HG03439 (cell line): ENCODE measurements around the gene VIPR1.
"Not testable (repeated sequence)": the region's sequence is repeated elsewhere in the genome, so short reads cannot be mapped to it uniquely, and the experiment has no call there.

ENCODE experiments used
- ATAC-seq: cut with Tn5 transposase; IDR thresholded peaks from one replicate; pipeline ENCODE4 v1.9.1; 2021; ENCODE audit warnings: mild to moderate bottlenecking, moderate library complexity; ENCODE audit not compliant: unreplicated experiment

Gene VIPR1

DNA sequence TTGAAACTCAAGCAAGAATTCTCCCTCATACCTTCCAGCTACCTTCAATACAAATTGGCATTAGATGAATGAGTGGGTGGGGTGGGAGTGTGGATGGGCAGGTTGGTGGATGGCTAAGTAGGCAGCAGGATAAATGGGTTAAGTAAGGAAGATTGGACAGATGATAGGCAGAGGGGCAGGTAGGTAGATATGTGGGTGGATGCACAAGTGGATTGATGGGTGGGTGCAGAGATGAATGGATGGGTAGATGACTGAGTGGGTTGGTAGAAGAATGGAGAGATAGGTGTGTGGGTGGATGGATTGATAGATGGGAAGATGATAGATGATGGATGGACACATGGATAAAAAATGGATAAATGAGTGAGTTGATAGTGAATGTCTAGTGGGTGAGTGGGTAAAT, 27.6 kb downstream of the VIPR1 start:
- no peak for ATAC-seq

DNA sequence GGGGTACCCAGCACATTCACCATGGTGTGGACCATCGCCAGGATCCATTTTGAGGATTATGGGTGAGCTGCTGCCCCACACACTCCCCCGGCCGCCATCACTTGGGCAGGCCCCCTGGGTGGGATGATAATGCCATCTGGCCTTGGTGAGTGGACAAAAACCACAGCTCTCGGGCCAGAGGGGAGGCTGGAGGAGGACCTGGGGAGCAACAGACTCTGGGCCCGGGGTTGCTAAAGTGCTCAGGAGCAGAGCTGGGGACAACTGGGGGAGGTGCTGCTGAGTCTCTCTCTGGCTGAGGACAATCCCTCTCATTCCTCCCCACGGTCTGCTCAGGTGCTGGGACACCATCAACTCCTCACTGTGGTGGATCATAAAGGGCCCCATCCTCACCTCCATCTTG, 29.0 kb downstream of the VIPR1 start:
- no peak for ATAC-seq

DNA sequence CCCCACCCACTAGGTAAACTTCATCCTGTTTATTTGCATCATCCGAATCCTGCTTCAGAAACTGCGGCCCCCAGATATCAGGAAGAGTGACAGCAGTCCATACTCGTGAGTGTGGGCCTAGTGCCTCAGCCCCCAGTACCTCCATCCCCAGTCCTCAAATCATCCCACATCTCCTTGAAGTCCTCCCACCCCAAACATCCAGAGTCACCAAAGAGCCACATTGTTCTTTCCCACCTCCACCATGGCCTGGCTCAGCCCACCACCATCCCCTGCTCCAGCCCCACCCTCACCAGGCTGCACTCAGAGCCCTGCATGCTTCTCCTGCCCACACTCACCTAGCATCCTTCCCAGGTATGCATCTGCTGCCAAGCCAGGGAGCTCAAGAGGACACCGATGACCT, 29.8 kb downstream of the VIPR1 start:
- no peak for ATAC-seq

DNA sequence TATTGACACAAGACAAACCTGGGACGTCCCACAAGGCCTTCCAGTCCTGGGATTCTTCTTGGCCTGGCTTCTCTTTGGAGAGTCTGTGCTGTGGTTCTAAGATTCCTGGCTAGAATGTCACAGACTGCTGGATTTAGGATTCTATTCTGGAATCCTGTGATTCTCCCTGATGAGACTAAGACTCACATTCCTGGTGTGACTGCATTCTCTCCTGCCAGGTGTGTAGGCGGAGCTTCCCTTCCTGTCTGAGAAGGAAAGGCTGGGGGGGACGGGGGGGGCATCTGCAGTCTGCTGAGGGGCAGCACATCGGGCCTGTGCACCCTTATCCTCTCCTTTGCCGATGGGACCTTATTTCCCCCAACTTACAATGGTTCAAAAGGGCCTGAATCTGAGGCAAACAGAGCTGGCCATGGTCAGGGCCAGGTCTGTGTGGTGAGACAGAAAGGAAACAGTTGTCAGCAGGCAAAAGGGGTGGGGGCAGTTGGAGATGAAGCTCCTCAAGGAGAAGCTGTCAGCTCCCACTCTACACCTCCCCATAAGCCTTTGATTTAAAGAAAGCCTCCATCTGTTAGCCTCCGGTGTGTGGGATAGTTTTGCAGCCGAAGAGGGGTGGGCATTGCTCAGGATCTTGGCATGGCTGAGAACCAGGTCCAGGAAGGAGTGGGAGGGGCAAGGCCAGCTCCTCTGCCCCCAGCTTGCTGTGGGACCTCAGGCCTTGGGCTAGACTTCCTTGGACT, 30.9 kb downstream of the VIPR1 start:
- no peak for ATAC-seq

DNA sequence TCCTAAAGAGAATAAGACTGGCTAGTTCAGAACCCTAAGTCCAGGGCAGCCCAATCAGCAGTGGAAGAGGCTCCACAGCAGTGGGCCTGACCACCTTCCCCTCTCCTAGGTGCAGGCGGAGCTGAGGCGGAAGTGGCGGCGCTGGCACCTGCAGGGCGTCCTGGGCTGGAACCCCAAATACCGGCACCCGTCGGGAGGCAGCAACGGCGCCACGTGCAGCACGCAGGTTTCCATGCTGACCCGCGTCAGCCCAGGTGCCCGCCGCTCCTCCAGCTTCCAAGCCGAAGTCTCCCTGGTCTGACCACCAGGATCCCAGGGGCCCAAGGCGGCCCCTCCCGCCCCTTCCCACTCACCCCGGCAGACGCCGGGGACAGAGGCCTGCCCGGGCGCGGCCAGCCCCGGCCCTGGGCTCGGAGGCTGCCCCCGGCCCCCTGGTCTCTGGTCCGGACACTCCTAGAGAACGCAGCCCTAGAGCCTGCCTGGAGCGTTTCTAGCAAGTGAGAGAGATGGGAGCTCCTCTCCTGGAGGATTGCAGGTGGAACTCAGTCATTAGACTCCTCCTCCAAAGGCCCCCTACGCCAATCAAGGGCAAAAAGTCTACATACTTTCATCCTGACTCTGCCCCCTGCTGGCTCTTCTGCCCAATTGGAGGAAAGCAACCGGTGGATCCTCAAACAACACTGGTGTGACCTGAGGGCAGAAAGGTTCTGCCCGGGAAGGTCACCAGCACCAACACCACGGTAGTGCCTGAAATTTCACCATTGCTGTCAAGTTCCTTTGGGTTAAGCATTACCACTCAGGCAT, 33.7 kb downstream of the VIPR1 start:
- ATAC-seq, result no peak

DNA sequence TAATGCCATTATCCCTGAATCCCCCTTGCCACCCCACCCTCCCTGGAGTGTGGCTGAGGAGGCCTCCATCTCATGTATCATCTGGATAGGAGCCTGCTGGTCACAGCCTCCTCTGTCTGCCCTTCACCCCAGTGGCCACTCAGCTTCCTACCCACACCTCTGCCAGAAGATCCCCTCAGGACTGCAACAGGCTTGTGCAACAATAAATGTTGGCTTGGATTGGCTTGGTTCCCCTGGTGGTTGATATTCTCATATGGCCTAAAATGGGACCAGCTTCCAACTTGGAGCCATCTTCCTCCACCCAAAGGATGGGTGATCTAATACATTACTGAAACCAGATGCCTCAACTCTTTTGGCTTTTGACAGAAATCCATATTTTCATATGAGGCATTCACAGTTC, 34.9 kb downstream of the VIPR1 start:
- no peak for ATAC-seq

DNA sequence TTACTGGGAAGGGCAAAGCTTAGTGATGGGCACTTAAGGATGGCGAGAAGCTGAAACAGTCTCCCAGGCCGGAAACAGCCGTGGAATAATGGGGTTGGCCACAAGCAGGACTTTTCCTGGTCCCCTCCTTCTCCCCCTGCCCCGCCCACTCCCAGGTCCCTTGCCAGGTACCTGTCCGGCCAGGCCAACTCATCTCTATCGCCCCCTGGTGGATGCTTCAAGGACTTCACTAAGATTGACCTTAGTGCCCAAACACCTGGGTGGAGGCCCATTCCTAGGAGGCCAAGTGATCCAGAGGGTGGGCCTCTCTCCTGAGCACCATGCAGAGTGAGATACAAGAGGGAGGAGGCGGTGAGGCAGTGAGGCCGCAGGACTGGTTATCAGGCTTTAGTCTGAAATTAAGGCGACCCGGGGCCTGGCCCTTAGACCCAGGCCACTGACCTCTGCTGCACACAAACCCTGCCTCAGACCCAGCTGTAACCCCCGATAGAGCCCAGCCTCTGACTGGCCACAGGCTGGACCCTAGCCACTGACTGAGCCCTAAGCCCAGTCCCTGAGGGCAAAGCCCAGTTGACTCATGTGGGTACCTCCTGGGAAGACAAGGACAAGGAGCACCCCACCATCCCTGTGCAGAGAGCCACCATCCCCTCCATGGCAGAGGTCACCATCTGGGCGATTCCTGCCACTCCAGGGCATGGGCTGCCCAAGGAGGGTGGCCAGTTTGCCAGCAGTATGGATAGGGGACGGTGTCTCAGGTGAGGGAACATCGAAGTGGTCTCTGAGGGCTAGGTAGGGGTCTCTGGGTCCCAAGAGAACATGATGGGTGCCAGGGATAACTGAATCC, 37.6 kb downstream of the VIPR1 start:
- no peak for ATAC-seq

DNA sequence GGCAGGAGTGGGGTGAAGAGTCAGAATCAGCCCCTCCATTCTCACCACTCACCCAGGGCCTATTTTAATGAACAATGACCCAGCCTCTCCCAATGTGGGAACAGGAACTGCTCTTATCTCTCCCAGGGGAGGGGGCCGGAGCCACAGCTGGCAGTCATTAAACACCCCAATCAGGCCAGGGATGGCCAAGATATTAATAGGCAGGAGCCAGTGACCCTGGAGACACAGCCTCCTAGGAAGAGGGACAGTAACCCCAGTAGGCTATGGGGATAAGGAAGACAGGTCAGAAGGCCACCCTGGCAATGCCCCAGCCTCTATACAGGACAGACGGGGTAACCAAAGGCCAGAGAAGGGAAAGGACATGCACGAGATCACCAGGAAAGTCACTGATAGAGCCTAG, 38.6 kb downstream of the VIPR1 start:
- no peak for ATAC-seq

DNA sequence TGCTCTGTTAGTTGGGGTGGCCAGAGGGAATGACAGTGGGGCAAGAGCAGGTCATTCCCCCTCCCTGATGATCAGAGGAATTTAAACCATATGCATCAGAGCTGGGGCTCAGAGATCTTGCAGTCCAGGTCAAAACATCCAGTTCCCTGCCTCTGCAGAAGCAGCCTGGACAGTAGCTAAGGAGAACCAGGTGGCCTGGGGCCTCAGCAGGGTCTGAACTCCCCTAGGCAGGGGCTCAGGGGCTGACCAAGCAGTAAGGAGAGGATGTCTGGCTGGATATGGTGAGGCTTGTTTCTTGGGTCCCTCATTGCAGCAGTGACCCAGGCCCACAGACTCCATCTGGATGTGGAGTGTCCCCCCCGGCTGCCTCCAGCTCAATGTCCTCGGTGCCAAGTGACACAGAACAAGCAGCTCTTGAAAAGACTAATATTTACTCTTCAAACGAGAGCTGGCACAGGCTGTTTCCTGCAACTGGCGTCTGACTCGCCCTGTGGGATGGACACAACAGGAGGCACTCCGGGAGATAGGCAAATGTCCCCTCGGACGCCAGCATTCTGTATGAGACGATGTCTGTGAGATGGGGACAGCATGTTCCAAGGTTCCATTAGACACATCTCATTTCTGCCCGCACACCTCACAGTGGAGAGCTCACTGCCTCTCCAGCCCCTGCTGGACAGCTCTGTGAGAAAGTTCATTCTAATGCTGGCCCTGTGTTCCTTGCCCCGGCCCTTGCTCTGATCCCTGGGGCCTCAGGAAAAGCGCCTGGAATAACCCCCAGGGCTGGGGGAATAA, 42.2 kb downstream of the VIPR1 start:
- ATAC-seq, result no peak

DNA sequence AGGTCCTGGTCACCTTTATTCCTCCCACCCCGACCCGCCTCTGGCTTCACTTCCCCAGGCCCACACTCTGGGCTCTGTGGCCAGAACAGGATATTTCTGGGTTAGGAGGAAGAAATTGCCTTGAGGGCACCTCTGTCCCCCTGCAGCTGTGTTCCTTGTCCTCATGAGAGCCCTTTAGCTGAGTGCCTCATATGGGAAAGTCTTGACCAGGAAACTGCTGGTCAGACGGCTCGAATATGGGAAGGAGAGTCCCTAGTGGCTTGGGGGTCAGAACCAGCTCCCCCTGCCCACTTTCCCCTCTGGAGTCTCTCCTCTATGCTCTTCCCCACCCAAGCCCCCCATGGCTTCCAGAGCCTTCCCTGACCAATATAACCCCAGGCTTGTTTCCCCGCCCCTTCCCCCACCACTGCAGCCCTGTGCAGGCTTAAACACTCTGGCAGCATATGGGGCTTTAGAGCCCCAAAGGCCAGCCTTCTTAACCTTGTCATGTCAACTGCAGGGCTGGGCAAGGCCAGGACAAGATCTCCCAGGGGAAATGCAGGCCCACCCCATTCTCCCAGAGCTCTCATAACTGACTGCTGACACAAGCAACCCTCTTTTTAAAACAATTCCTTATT, 42.9 kb downstream of the VIPR1 start:
- no peak for ATAC-seq

DNA sequence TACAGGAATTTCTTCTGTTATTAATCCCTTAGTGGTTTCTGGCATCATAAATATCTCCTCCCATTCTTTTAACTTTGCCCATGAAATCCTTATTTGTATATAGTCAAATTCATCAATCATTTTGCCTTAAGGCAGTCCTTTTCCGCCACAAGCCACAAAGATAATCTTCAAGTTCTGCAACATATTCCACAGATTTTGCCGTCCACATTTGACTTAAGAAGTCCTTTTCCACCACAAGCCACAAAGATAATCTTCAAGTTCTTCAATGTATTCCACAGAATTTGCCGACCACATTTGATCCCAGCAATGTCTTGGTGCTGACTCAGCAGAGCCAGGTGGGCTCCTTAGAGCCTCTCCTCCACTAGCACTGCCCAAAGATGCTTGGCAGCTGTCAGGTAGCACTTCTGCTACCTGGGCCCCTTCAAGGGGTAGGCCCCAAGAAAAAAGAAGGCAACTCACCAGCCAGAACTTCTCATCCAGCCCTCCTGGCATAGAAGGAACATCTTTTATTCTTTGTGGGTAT, 44.3 kb downstream of the VIPR1 start:
- ATAC-seq, result no peak

DNA sequence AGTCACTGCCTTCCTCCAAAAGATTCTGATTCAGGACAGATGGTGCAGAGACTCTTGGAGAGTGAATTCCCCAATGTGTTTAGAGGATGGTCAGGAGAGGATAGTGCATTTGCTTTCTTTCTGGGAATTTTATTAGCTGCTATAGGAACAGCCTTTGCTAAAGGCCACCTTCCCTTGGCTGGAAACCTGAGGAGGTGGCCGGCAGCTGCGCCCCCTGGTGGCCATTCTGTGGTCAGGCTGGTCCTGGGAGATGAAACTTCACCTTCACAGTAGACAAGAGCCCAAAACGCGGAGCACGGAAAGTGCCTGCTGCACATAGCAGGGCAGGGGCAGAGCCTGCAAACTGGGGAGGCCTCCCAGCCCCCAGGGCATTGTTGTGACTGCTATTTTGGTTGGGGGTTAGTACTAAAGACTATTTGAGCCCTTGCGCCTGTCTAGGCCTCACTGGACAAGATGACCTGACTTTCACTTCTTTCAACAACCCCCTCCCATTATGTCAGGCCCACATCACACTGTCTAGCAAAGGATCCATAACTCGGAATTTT, 45.0 kb downstream of the VIPR1 start:
- ATAC-seq, result peak; percentile 60

DNA sequence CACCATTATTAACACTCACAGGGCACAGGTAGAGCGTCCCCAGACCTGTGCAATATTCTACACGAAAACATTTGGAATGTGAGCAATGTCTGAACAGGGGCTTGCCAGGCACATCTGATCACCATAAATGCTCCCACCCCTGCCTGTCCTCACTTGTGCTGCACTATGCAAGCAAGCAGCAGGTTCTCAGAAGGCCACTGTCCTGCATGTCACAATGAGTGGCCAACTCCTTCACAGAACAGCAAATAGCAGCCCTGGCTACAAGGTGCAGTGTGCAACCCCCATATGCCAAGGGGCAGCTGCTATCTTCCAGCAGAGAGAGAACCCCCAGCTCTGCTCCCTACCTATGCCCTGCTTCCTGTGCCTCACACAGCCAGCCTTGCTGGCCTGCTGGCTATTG, 46.7 kb downstream of the VIPR1 start:
- no peak for ATAC-seq

DNA sequence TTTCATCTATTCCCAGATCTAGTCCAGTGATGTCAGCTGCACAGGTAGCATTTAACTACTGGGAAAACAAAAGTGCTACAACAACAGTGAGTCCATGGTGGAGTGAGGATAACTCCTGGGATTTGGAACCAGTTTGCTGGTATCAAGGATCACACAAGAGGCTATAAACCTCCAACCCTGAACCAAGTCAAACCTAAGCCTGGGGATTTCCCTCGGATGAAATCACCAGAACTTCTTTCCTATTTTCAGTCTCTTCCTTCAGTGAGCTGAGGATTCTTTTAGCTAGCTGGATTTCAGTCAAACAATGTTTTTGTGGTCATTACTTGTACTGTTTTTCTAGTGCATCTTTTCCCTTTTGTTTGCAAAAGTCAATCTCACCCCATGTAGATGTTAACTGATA, 47.8 kb downstream of the VIPR1 start:
- no peak for ATAC-seq

DNA sequence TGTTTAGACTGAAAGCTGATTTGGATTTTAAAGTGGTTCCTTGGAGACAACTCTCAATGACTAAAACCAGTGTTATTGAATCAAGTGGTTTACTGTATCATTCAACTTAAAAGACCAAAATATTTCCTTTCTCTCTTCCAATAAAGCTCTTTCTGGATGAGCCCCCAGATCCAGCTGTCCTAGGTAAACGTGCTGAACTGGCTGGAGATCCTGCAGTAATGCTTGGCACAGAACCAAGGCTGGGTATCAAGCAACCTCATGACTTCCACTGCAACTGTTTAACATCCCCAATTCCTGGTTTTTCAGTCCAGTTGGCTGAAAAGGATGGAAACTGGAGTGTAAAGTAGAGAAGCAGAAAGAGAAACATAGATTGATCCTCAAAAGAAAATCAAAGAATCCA, 50.4 kb downstream of the VIPR1 start:
- no peak for ATAC-seq

DNA sequence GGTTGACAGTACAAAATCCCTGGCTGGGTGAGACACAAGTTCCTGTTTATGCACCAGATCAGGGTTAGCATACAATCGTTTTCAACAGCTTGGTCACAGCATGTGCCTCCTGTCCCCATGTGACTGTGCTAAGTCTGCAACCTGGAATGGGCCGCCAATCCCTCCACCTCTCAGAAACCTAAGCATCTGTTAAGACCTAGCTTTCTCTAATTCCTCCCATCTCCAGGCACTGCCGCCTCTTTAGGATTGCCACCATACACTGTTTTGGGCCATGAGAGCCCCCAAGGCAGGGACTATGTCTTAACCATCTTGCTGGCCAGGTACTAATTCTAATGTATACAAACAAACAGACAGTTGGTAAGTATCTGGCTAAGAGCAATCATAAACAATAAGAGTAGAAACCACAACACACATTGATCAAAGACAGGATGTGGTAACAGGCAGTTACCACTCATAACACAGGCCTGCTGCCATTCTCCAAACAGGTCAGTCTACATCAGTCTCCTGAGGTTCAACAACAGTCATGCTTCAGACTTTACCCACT, 53.7 kb downstream of the VIPR1 start:
- no peak for ATAC-seq

DNA sequence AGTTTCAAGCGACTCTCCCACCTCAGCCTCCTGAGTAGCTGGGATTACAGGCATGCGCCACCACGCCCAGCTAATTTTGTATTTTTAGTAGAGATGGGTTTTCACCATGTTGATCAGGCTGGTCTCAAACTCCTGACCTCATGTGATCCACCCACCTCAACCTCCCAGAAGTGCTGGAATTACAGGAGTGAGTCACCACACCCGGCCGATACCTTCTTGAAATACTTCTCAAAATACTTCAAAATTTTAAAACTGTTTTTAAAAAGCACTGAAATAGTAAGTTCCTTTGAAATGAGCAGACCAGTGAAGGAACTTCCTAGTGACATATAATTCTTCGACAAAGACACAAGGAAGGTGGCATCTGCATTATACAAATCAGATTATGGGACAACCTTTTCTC, 54.4 kb downstream of the VIPR1 start:
- ATAC-seq, result not testable (repeated sequence)

DNA sequence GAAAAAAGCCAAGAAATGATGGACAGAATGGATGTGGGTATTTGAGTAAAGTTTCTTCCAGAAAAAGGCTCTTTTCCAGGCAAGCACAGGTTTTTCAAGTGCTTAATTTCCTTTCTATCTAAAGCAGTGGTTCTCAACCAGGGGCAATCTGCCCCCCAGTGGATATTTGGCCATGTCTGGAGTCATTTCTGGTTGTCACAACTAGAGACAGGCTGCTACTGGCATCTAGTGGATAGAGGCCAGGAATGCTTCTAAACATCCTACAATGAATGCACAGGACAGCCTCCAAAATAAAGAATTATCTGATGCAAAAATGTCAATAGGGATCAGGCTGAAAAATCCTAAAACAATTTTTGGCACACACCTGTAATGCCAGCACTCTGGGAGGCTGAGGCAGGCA, 55.4 kb downstream of the VIPR1 start:
- no peak for ATAC-seq

DNA sequence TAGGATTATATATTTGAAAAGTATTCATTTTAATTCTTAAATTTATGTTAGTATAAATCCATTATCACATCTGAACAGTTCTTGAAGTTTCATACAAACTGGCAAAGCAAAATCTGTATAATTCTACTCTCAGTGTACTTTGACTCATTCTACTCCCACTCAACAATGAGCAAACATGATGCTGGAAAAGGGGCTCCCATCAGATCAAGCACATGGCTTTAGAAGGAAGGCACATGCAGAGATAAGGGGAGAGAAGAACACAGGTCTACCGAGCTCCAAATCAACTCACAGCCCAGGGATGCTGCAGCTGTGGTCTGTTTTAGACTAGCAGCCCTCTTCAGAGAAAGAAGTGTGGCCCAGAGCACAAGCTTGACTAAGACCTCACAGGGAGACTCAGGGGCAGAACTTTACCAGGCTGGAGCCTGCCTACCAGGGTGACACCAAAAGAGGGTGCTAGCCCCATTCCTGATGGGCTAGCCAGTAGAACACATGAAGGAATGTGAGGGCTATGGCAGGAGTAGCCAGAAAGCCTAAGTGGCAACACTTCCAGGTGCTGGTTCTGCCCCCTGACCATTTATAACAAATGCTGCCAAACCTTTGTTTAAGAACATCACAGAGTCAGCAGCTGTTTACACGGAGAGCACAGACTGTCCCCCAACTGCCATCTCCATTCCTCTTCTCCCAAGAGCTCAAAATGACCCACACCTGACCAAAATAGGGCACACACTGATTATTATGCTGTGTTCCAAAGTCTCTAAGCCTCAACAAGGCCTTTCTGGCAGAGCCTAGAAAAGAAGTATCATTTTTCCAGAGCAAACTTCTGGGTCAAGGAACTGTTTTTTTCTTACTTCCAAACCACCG, 59.8 kb downstream of the VIPR1 start:
- no peak for ATAC-seq
